ENCODE measurements around the gene PLCL2.

The PLCL2 gene

DNA sequence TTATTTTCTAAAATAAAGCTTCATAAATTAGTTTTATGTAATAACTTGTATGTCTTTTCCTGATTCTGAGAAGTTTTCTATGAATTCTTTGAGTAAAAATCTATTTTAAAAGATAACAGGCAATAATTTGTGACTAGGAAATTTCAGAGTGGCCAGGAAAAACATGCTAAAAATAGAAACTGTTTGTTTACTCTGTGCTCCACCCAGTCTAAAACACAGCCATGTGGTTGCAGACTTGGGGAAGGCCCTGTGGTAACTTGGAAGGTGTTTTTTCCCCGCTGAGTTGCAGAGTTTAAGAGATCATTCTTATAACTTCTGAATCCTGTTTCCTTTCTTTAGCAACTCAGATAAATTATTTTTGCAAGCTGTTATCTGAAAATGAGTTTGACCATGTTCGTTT lies 21.9 kb downstream of the PLCL2 start:
- H3K27ac ChIP-seq = no peak overlapping the region
- no peak for TF ChIP-seq CTCF (IDR thresholded peaks at IDR 0.05; ENCODE audit: low read depth, low read length, missing control alignments)
- no peak overlapping the region for H3K4me3 ChIP-seq (ENCODE audit: low read depth, low read length)
- in situ Hi-C loops (cut with HindIII; ENCODE audit: low pct_ligation_motif_present, low sequenced_read_pairs) = no loop called here
- no peak for DNase-seq
- H3K27me3 ChIP-seq (replicated peaks) = no peaks in the 10 kb centered on the region
- no peaks in the 10 kb centered on the region for H3K36me3 ChIP-seq (replicated peaks)

- in situ Hi-C loops (cut with HindIII; ENCODE audit: low pct_ligation_motif_present, low sequenced_read_pairs) = no loop called here
- no peaks in the 10 kb centered on the region for H3K27me3 ChIP-seq (replicated peaks)
- no peak overlapping the region for H3K27ac ChIP-seq
- H3K4me3 ChIP-seq (ENCODE audit: low read depth, low read length) = no peak overlapping the region
- no peaks in the 10 kb centered on the region for H3K36me3 ChIP-seq (replicated peaks)
- peak; percentile 45 for DNase-seq
- no peak for TF ChIP-seq CTCF (IDR thresholded peaks at IDR 0.05; ENCODE audit: low read depth, low read length, missing control alignments)
These were observed 22.5 kb downstream of the PLCL2 start for GRCh38 chr3:16907243-16907642.

GRCh38 chr3:16908016-16908807 lies 23.5 kb downstream of the PLCL2 start:
- no peak for DNase-seq
- Histone ChIP-seq H3K27me3 (replicated peaks) (no peaks in the 10 kb centered on the region), H3K4me3 (ENCODE audit: low read depth, low read length) (no peak overlapping the region), H3K36me3 (replicated peaks) (no peaks in the 10 kb centered on the region), H3K27ac (no peak overlapping the region)
- TF ChIP-seq CTCF (IDR thresholded peaks at IDR 0.05; ENCODE audit: low read depth, low read length, missing control alignments) = no peak
- in situ Hi-C loops (cut with HindIII; ENCODE audit: low pct_ligation_motif_present, low sequenced_read_pairs) = no loop called here

GRCh38 chr3:16908896-16909295 lies 24.1 kb downstream of the PLCL2 start:
- no peak overlapping the region for H3K4me3 ChIP-seq (ENCODE audit: low read depth, low read length)
- TF ChIP-seq CTCF (IDR thresholded peaks at IDR 0.05; ENCODE audit: low read depth, low read length, missing control alignments) = no peak

GRCh38 chr3:16909802-16910201 lies 25.0 kb downstream of the PLCL2 start:
- no peak for TF ChIP-seq CTCF (IDR thresholded peaks at IDR 0.05; ENCODE audit: low read depth, low read length, missing control alignments)
- no peaks in the 10 kb centered on the region for H3K36me3 ChIP-seq (replicated peaks)
- no peak overlapping the region for H3K27ac ChIP-seq
- no peak for DNase-seq
- in situ Hi-C loops (cut with HindIII; ENCODE audit: low pct_ligation_motif_present, low sequenced_read_pairs) = no loop called here
- no peaks in the 10 kb centered on the region for H3K27me3 ChIP-seq (replicated peaks)
- no peak overlapping the region for H3K4me3 ChIP-seq (ENCODE audit: low read depth, low read length)

More at GRCh38 chr3:16908896-16909295, 24.1 kb downstream of the PLCL2 start:
- no peak overlapping the region for H3K27ac ChIP-seq
- in situ Hi-C loops (cut with HindIII; ENCODE audit: low pct_ligation_motif_present, low sequenced_read_pairs) = no loop called here
- H3K36me3 ChIP-seq (replicated peaks) = no peaks in the 10 kb centered on the region
- H3K27me3 ChIP-seq (replicated peaks) = no peaks in the 10 kb centered on the region
- DNase-seq = no peak

DNA sequence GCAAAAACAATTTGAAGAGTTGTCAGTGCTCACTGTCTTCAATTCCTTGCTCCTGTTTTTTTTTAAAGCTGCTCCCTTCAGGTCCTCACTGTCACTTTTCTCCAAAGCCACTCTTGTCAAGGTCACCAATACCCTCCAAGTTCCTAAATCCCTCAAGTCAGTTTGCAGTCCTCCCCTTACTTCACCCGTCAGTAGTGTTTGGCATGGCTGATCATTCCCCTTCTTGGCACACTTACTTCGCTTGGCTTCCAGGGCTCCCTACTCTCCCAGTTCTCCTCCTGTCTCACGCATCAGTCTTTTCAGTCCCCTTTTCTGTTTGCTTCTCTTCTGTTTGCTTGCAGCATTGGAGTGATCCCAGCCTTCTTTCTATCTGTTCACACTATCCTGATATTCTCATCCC lies 25.5 kb downstream of the PLCL2 start:
- in situ Hi-C loops (cut with HindIII; ENCODE audit: low pct_ligation_motif_present, low sequenced_read_pairs) = no loop called here
- Histone ChIP-seq H3K27me3 (replicated peaks) (no peaks in the 10 kb centered on the region), H3K4me3 (ENCODE audit: low read depth, low read length) (no peak overlapping the region), H3K36me3 (replicated peaks) (no peaks in the 10 kb centered on the region), H3K27ac (no peak overlapping the region)
- no peak for TF ChIP-seq CTCF (IDR thresholded peaks at IDR 0.05; ENCODE audit: low read depth, low read length, missing control alignments)
- no peak for DNase-seq

Data from brain microvascular endothelial cell (primary cell).